GM11168 (cell line): ENCODE measurements around the gene BMP6.

Experiments
- in situ Hi-C: fragments of 300-500 bp; cut with MboI; formaldehyde crosslinking; loops from one replicate; pipeline ENCODE4 v1.12.0; 2022; ENCODE audit warnings: low sequenced_read_pairs; ENCODE audit not compliant: unreplicated experiment

The BMP6 gene

DNA sequence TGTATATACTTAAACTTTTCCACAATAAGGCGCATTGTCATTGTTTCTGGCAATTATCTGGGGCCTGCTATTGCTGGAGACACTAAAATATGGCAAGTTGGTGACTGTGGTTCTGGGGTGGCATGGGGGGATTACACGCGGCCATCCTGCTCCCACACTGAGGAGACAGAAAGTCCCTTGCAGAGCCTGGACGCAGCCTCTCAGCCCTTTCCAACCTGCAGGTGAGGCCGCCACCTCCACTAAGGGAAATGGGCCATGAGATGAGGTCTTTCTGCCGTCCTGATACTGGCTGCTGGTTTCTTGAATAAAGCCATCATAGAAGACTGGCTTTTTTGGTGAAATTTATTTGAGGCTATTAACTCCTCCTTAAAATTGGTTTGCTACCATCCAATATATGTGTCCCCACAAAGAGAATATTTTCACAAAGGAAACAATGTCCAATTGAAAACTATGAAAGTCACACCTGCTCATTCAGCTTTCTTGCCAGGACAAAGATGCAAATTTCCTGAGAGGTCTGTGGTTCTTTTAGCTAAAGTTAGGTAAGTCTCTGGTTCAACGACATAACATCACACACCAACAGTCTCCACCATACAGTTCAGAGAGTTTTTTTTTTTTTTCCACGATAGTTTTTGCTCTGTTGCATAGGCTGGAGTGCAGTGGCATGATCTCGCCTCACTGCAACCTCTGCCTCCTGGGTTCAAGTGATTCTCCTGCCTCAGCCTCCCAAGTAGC, 171.7 kb downstream of the BMP6 start:
- in situ Hi-C loops, result loop anchor here (10.0 kb wide), 1 partner anchor 173 kb away; the partner anchor contains the start of gene BMP6

DNA sequence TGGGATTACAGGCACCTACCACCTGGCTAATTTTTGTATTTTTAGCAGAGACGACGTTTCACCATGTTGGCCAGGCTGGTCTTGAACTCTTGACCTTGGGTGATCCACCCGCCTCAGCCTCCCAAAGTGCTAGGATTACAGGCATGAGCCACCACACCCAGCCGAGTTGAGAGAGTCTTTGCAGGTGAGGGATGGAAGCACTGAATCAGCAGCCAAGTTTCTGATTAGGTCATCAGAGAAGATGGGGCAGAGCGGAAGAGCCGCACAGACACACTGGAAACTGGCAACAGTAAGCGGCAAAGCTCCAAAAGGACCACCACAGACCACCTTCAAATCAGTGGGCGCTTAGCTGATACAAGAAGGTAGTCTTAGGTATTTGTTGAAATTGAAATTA, 172.3 kb downstream of the BMP6 start:
- in situ Hi-C loops, result loop anchor here (10.0 kb wide), 1 partner anchor 173 kb away; the partner anchor contains the start of gene BMP6

DNA sequence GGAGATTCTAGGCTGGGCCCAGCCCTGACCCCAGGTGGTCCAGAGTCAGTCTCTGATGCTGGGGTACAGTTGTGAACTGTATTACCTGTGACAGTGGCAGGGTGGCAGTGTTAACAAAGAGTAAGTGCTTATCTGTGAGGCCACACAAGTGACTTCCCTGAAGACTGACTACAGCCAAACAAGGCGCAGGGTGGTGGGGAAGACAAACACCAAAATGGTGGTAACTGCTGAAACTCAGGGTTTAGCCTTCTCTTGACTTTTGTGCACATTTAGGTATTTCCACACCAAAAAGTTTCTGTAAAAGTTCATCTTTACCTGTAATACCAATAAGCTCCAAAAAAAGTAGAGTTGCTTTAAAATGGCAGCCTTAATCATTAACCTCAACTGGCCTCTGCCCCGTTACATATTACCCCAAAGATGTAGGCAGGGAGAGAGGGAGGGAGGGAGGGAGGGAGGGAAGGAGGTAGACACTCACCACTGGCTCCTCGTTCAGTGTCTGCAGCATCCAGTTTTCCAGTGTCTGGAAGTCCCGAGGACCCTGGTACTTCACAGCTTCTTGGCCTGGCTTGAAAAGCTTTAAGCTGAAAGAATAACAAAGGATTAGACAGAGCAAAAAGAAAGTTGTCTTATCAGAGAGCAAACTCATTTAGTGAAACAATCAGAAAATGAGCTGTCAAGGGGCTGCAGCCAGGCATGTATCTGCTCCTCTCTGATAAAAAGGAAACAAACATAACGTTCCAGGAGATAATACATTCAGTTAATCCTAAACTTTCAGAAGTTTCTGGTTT, 173.4 kb downstream of the BMP6 start:
- in situ Hi-C loops, result loop anchor here (10.0 kb wide), 1 partner anchor 174 kb away; the partner anchor contains the start of gene BMP6

- in situ Hi-C loops, result loop anchor here (5.0 to 10.0 kb wide), 2 partner anchors 87 to 175 kb away; partner anchors contain the start of gene BMP6
Observed at GRCh38 chr6:7899889-7900213, 174.0 kb downstream of the BMP6 start.

DNA sequence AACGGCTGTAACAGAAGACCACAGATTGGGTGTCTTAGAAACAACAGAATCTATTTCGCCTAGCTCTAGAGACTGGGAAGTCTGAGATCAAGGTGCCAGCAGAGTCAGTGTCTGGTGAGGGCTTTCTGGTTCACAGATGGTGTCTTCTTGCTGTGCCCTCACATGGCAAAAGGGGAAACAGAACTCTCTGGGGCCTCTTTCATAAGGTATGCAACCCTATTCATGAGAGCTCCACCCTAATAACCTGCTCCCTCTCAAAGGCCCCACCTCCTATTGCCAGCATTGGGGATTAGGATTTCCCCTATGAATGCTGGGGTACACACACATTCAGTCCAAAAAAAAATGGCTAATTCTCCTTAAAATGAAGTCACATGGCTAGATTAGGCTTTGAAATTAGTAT, 174.7 kb downstream of the BMP6 start:
- in situ Hi-C loops, result loop anchor here (5.0 kb wide), 1 partner anchor 87 kb away; no protein-coding TSS in a partner anchor

DNA sequence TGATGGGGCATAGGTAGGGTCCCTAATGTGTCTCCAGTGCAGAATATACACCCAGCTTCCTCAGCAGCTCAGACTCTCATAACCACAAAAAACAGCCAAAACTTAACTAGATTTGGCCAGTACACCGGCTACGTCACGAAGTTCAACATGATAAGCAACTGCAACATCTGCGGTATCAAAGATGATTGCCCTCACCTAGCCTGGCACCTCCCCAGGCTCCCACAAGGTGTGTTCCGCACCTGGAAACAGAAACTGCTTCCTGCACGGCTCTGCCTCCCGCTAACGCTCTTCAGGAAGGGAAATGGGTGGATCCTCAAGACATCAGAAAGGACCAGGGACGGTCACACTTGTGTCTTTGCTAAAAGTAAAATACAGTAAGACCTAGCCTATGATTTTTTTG, 175.2 kb downstream of the BMP6 start:
- in situ Hi-C loops, result loop anchor here (5.0 kb wide), 1 partner anchor 86 kb away; no protein-coding TSS in a partner anchor

DNA sequence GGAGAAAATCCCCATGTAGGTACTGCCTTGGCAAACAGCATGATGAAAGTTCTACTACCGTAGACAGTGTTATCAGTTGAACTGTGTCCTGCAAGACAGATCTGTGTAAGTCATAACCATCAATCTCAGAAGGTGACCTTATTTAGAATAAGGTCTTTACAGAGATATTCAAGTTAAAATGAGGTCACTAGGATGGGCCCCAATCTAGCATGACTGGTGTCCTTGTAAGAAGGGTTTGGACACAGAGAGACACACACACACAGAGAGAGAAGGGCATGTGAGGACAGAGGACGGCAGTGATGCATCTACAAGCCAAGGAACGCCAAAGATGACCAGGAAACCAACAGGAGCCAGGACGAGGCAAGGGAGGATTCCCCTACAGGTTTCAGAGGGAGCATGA, 175.9 kb downstream of the BMP6 start:
- in situ Hi-C loops, result loop anchor here (5.0 kb wide), 1 partner anchor 86 kb away; no protein-coding TSS in a partner anchor

DNA sequence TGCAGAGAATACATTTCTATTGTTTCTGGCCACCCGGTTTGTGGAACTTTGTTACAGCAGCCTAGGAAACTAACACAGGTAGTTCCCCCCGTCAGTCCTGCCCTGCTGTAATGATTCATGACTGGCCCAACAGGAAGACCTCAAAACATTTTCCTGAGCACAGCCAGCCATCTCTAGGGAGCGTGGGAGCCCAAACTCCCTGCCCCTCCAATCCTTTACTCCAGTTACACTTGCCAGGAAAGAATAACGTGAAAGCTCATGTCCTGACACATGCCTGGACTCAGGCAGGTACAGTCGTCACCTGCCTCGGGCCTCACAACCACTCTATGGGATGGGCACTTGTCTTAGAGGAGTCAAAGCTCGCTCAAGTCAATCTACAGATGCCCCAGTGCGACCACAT, 176.3 kb downstream of the BMP6 start:
- in situ Hi-C loops, result loop anchor here (5.0 kb wide), 1 partner anchor 85 kb away; no protein-coding TSS in a partner anchor

DNA sequence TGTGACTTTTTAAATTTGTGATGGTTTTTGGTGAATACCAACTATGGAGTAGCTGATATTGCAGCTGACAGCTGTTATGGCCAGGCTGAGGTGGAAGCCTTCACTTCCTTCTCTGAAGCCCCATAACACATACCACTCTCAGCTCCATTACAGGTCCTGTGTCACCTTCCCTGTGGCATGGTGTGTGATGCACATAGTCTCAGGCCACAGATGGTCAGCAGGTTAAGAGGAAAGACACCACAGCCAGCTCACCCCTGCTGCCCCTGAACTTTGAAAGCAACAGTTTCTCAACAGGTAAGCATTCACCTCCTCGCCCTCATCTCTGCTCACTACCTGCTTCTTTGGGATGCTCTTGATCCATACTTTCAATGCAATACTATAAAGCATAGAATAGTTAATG, 177.0 kb downstream of the BMP6 start:
- in situ Hi-C loops, result loop anchor here (5.0 kb wide), 1 partner anchor 84 kb away; no protein-coding TSS in a partner anchor

- in situ Hi-C loops, result loop anchor here (5.0 kb wide), 1 partner anchor 84 kb away; no protein-coding TSS in a partner anchor
Observed at GRCh38 chr6:7903673-7904072, 177.8 kb downstream of the BMP6 start.

DNA sequence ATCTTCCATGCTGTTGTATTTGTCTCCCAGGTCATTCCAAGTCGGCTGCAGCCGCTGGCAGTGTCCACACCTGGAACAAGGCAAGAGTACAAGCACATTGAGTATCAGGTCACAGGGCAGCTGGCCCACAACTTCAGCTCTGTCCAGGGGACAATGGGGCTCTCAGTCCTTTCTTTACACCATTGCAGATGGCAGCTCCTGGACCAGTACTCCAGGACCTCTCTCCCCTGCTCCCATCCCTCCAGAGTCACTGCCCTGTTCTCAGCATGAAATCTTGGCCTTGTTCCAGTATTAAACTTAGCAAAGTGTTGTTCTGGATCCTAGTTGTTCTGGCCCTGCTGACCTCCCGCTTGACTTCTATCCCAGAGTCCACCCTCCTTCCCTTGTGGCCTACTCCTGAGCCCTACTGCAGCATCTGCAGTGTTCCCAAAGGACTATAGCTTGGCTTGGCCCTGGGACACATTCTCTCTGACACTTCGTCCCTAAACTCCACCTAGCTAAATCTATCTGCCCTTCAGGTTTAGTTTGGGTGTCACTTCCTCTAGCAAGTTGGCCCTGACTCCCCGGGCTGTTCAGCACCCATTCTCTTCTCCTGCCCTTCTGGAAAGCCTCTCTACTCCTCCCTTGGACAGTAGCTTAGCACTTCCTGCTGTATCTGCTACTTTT, 178.9 kb downstream of the BMP6 start:
- in situ Hi-C loops, result loop anchor here (5.0 kb wide), 1 partner anchor 83 kb away; no protein-coding TSS in a partner anchor

DNA sequence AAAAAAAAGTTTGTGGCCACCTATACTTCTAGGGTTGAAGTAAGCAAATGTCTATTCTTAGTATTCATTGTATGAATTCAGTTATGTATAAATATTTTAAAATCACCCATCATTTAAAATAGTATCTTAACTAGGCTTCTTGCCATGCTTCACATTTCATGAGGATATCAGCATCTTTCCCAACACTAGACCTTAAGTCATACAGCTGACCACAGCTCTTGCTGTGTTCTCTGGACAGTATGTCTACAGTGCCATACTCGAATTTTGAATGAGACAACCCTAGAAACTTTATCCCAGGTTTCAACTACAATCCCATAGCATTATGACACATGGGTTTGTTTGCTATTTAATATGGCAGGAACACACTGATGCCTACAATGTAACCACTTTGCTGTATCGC, 179.5 kb downstream of the BMP6 start:
- in situ Hi-C loops, result no loop called here

GRCh38 chr6:7906741-7907140, 180.8 kb downstream of the BMP6 start:
- in situ Hi-C loops, result no loop called here

GRCh38 chr6:7907159-7907558, 181.3 kb downstream of the BMP6 start:
- in situ Hi-C loops, result no loop called here

GRCh38 chr6:7909323-7910276, 183.7 kb downstream of the BMP6 start:
- in situ Hi-C loops, result no loop called here

GRCh38 chr6:7910298-7910653, 184.4 kb downstream of the BMP6 start:
- in situ Hi-C loops, result no loop called here

DNA sequence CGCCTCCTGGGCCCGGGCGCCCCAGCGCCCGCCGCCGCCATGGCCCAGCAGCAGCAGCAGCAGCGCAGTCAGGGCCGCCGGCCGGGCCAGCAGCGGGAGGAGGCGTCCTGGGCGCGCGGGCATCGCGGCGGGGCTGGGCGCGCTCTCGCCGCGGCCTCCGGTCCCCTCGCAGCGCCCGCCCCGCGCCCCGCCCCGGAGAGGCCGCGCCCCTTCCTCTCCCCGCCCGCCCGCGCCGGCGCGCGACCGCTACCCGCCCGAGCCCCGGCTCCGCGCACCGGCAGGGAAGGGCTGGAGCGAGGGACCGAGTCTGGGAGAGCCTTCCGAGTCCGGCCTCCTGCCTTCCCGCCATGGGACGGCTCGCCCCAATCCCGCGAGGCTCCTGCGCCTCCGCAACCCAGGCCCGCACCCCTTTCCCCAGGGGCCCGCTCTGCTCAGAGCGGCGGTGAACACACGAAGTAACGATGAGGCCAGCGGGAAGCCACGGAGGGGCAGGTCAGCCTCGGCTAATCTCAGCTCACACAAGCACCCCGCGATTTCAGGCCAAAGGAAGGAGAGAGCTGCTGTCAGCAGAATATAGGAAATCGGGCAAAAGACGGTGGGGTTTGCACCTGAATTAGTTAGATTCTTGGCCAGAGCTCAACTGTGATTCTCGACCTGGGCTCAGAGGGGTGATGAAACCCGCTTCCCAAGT, 184.9 kb downstream of the BMP6 start, which contains the start of gene TXNDC5:
Gene TXNDC5, minus strand, starts transcription at position 135 of the 691 bp plus-strand sequence. Its CDS starts 12 bp downstream, at position 123.
- in situ Hi-C loops, result no loop called here

DNA sequence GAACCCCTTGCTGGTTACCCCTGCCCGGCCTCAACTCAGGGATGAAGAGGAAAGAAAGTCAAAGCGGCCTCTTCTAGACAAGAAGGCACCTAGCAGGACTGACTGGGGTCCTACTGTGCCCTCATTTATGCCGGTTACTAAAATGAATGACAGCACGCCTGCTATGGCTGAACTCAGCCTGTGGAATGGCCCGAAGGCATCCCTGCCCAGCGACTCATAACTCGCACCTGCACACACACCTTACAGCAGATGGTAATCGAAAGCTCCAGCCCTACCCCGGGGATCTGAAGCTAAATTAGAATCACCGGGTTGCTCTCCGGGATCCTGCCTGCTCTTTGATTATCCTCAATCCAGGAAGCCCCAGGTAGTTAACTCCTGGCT, 185.4 kb downstream of the BMP6 start:
- in situ Hi-C loops, result no loop called here

- in situ Hi-C loops, result no loop called here
Observed at GRCh38 chr6:7912024-7912423, 186.1 kb downstream of the BMP6 start.
